PC-9 (cell line): ENCODE data around the gene DRC3. TPM values are rescaled to one million over a fixed set of nuclear protein-coding genes. Genes with fewer than 3 reads are reported as not detected.

Experiments used
- BruUV-seq: library from RNA; stranded (reverse); fragments of 400-500 nt; replicated peaks from 2 replicates; lab custom pipeline; 2021; lab: Mats Ljungman, UMichigan
- CTCF ChIA-PET: fragments of 300-600 bp; sonication (Branson Sonifier 250); formaldehyde crosslinking; loops from one replicate; lab custom pipeline; 2022; ENCODE audit warnings: antibody characterized with exemption; lab: Charles Lee
- POLR2A ChIA-PET: fragments of 300-600 bp; sonication (Branson Sonifier 250); formaldehyde crosslinking; loops from one replicate; lab custom pipeline; 2022; ENCODE audit warnings: antibody characterized with exemption; ENCODE audit not compliant: unreplicated experiment; lab: Charles Lee
- DNase-seq, 2 experiments: peaks; one replicate each; pipeline versions ENCODE4 v3.0.0 to v3.0.0-alpha.2; 2015 to 2022; ENCODE audit warnings: mixed read lengths in 1 of 2
- H2AFZ ChIP-seq: fragments of 200-600 bp; sonication (generic); 2 replicates; pipeline ENCODE4 v1.8.1; 2017; ENCODE audit warnings: antibody characterized with exemption
- H3F3A ChIP-seq: fragments of 200-600 bp; sonication (generic); 2 replicates; pipeline ENCODE4 v1.8.1; 2017; ENCODE audit warnings: antibody characterized with exemption, mild to moderate bottlenecking, low read depth; ENCODE audit not compliant: insufficient read depth
- H3K27ac ChIP-seq: fragments of 200-600 bp; sonication (generic); 2 replicates; pipeline ENCODE4 v1.6.1; 2016; ENCODE audit warnings: mixed run types
- H3K27me3 ChIP-seq: fragments of 200-600 bp; sonication (generic); 2 replicates; pipeline ENCODE4 v1.6.1; 2016; ENCODE audit warnings: low read depth, mixed run types; ENCODE audit not compliant: insufficient read depth
- H3K36me3 ChIP-seq: fragments of 200-600 bp; sonication (generic); 2 replicates; pipeline ENCODE4 v1.6.1; 2016; ENCODE audit warnings: low read depth, mixed run types
- H3K4me1 ChIP-seq: fragments of 200-600 bp; sonication (generic); replicated peaks from 2 replicates; pipeline ENCODE4 v1.6.1; 2016; ENCODE audit warnings: mixed run types; ENCODE audit not compliant: insufficient read depth
- H3K4me2 ChIP-seq: fragments of 200-600 bp; sonication (generic); 2 replicates; pipeline ENCODE4 v1.6.1; 2017; ENCODE audit warnings: mixed run types
- H3K4me3 ChIP-seq: fragments of 200-600 bp; sonication (generic); 2 replicates; pipeline ENCODE4 v1.6.1; 2016; ENCODE audit warnings: mixed run types
- H3K79me2 ChIP-seq: fragments of 200-600 bp; sonication (generic); 2 replicates; pipeline ENCODE4 v1.6.1; 2017; ENCODE audit warnings: low read depth, mixed run types
- H3K9me2 ChIP-seq: fragments of 200-600 bp; sonication (generic); 2 replicates; pipeline ENCODE4 v1.8.1; 2017; ENCODE audit warnings: mild to moderate bottlenecking; ENCODE audit not compliant: insufficient read depth
- H3K9me3 ChIP-seq: fragments of 200-600 bp; sonication (generic); 2 replicates; pipeline ENCODE4 v1.8.1; 2016; ENCODE audit warnings: low read depth; ENCODE audit not compliant: insufficient read depth
- H4K20me1 ChIP-seq: fragments of 200-600 bp; sonication (generic); 2 replicates; pipeline ENCODE4 v1.8.1; 2017; ENCODE audit not compliant: insufficient read depth
- EZH2 ChIP-seq: fragments of 200-600 bp; sonication (generic); IDR thresholded peaks from 2 replicates; pipeline ENCODE4 v1.8.0; 2017; ENCODE audit warnings: antibody characterized with exemption, low read depth
- intact Hi-C: fragments of 100-400 bp; cut with micrococcal nuclease; formaldehyde crosslinking; loops from one replicate; pipeline ENCODE4 v1.10.0; 2022; ENCODE audit not compliant: unreplicated experiment
- total RNA-seq: library from RNA; stranded (reverse); gene quantifications from 2 replicates; pipeline ENCODE4 v1.2.3, GENCODE V29; 2021
- TF ChIP-seq, protein P1 (sequence below): fragments of 200-600 bp; sonication (generic); conservative IDR thresholded peaks from 2 replicates; pipeline ENCODE4 v1.6.1; 2017; ENCODE audit warnings: mixed run types, antibody characterized with exemption, mild to moderate bottlenecking, moderate library complexity

The DRC3 gene
- total RNA-seq, 1 experiment from 2014 or later, result 15.2 TPM

DNA sequence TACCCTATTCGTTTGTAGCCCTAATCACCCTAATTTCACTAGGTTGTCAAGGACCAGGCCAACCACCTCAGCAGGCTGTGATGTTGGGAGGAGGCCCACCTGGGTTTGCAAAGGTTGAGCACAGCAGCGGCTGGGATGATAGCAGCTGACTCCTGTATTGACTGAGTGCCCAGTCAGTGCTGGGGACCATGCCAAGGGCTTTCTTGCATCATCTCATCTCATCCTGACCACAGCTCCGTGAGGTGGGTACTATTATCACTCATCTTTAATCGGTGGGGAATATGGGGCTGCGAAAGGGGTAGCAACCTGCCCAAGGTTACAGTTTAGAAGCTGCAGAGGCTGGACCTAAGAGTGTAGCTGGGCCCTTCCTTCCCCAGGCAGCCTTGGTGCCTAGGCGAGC lies 54.6 kb downstream of the DRC3 start:
- H3K4me3 ChIP-seq, result no peak overlapping the region
- POLR2A ChIA-PET, result no interaction called here

DNA sequence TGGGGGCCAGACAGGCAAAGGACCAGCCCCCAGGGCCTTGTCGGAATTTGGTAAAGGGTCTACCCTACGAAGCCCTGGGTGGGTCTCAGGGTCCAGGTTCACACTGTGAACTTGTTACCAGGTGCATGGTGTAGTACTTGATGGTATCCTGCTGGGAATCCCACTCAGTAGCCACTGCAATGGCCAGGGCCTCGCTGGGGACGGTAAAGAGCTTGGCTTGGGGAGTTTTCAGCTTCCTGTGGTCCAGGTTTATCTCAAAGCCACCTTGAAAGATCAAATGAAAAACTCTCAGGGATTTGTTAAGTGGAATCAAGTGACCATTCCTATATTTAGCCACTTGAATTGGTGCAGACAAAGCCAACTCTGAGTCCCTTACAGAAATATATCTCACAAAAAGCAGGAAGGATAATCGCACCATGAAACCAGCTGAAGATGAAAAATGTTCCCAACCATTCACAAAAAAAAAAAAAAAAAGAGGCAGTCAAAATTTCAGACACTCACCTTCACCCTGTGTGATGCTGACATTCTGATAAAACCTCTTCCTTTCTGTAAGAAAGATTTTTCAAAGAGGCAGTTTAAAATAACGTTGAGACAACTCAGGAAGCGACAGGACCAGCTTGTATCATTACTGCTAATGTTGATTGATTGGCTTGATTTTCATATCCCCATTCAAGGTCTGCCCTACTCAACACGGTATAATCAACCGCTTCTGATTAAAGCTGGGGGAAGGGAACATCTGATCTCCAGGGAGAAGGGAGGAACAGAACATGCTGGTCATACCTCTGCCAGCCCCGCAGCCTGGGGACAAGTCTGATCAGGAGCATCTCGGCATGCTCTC lies 55.7 kb downstream of the DRC3 start:
- peaks cover 18% of the 10 kb centered on the region for H3F3A ChIP-seq
- no peaks in the 10 kb centered on the region for H3K27me3 ChIP-seq
- peaks cover 35% of the 10 kb centered on the region for H3K4me1 ChIP-seq
- H3K9me3 ChIP-seq, result no peaks in the 10 kb centered on the region
- BruUV-seq, result no TSS peak
- peaks cover 10% of the 10 kb centered on the region for H3K79me2 ChIP-seq
- no peak for TF ChIP-seq EZH2
- TF ChIP-seq, protein P1, sequence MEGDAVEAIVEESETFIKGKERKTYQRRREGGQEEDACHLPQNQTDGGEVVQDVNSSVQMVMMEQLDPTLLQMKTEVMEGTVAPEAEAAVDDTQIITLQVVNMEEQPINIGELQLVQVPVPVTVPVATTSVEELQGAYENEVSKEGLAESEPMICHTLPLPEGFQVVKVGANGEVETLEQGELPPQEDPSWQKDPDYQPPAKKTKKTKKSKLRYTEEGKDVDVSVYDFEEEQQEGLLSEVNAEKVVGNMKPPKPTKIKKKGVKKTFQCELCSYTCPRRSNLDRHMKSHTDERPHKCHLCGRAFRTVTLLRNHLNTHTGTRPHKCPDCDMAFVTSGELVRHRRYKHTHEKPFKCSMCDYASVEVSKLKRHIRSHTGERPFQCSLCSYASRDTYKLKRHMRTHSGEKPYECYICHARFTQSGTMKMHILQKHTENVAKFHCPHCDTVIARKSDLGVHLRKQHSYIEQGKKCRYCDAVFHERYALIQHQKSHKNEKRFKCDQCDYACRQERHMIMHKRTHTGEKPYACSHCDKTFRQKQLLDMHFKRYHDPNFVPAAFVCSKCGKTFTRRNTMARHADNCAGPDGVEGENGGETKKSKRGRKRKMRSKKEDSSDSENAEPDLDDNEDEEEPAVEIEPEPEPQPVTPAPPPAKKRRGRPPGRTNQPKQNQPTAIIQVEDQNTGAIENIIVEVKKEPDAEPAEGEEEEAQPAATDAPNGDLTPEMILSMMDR, result no peak
- intact Hi-C loops, result no loop called here
- DNase-seq, result no peak
- no peak overlapping the region for H3K4me2 ChIP-seq
- ChIA-PET CTCF (no interaction called here), POLR2A (interaction anchor here (0.6 kb wide), 1 partner anchor 56 kb away, joined by 4 read pairs; the partner anchor contains the start of gene TOM1L2)
- no peaks in the 10 kb centered on the region for H3K9me2 ChIP-seq
- no peak overlapping the region for H3K27ac ChIP-seq
- no peak overlapping the region for H3K4me3 ChIP-seq
- no peaks in the 10 kb centered on the region for H3K36me3 ChIP-seq
- no peak overlapping the region for H2AFZ ChIP-seq
- no peaks in the 10 kb centered on the region for H4K20me1 ChIP-seq

More for the DNA sequence above, 54.6 kb downstream of the DRC3 start:
- no peak overlapping the region for H3K27ac ChIP-seq
- no peaks in the 10 kb centered on the region for H3K27me3 ChIP-seq
- peaks cover under 1% of the 10 kb centered on the region; the same call in 1 of the 2 replicates for H3K79me2 ChIP-seq
- H2AFZ ChIP-seq, result no peak overlapping the region
- H3K36me3 ChIP-seq, result no peaks in the 10 kb centered on the region
- no peak for DNase-seq
- intact Hi-C loops, result no loop called here
- peaks cover 25% of the 10 kb centered on the region for H3K4me1 ChIP-seq
- TF ChIP-seq, protein P1, result no peak
- no peak for TF ChIP-seq EZH2
- CTCF ChIA-PET, result no interaction called here
- H4K20me1 ChIP-seq, result no peaks in the 10 kb centered on the region
- no peaks in the 10 kb centered on the region for H3K9me3 ChIP-seq
- BruUV-seq, result no TSS peak
- no peaks in the 10 kb centered on the region for H3K9me2 ChIP-seq
- H3K4me2 ChIP-seq, result no peak overlapping the region
- peaks cover 11% of the 10 kb centered on the region for H3F3A ChIP-seq

DNA sequence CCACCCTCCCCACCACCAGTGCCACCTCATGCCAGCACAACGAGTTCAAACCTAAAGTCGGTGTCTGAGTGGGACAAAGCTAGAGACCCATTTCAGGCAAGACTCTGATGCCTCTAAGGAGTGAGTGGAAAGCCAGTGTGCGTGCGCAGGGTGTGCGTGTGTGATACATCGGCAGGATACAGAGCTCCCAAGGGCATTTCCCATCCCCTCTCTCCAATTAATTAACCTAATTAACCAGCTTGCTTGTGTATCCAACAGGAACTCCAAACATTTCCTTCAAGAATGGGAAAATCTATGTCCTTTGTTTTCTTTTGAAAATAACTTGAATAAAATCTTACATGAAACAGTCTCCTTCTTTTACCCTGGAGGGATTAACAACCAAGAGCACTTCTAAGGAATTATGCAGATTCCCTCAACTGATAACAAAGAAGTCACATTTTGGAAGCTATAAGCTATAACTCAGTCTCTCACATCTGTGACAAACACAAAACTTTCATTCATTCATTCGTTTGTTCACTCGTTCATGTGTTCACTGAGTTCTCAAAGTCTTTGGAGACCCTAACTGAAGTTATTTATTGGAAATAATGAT lies 56.4 kb downstream of the DRC3 start:
- Histone ChIP-seq H4K20me1 (no peaks in the 10 kb centered on the region), H3K27me3 (no peaks in the 10 kb centered on the region), H3K4me3 (no peak overlapping the region), H3K36me3 (no peaks in the 10 kb centered on the region), H3F3A (peaks cover 18% of the 10 kb centered on the region), H3K9me3 (no peaks in the 10 kb centered on the region), H2AFZ (no peak overlapping the region), H3K79me2 (peaks cover 10% of the 10 kb centered on the region), H3K4me2 (no peak overlapping the region), H3K27ac (no peak overlapping the region), H3K9me2 (no peaks in the 10 kb centered on the region), H3K4me1 (peaks cover 35% of the 10 kb centered on the region)
- BruUV-seq, result no TSS peak
- intact Hi-C loops, result no loop called here
- ChIA-PET CTCF (interaction anchor here (0.7 kb wide), 1 partner anchor 465 kb away, joined by 3 read pairs; no protein-coding TSS in a partner anchor), POLR2A (interaction anchor here (0.6 kb wide), 1 partner anchor 57 kb away, joined by 4 read pairs; the partner anchor contains the start of gene TOM1L2)
- TF ChIP-seq EZH2, result no peak
- TF ChIP-seq, protein P1, result no peak
- DNase-seq, result no peak
